Measurements from ENCODE around the gene SRP14.

The SRP14 gene

GRCh38 chr15:40067921-40068624 lies 29.1 kb upstream of the SRP14 start:
- DNase-seq: no peak

- DNase-seq: no peak
Observed at GRCh38 chr15:40066589-40066988, 27.6 kb upstream of the SRP14 start.

GRCh38 chr15:40065166-40065565 lies 26.2 kb upstream of the SRP14 start:
- DNase-seq: no peak

GRCh38 chr15:40064231-40064894 lies 25.4 kb upstream of the SRP14 start:
- DNase-seq: no peak

- DNase-seq: no peak
Observed at GRCh38 chr15:40063563-40064011, 24.6 kb upstream of the SRP14 start.

- no peak for DNase-seq
Observed at GRCh38 chr15:40062816-40063562, 24.0 kb upstream of the SRP14 start.

GRCh38 chr15:40061212-40061901 lies 22.4 kb upstream of the SRP14 start:
- no peak for DNase-seq

GRCh38 chr15:40060236-40060961 lies 21.4 kb upstream of the SRP14 start:
- DNase-seq: no peak

GRCh38 chr15:40059821-40060220 lies 20.8 kb upstream of the SRP14 start:
- no peak for DNase-seq

GRCh38 chr15:40058476-40059140 lies 19.6 kb upstream of the SRP14 start:
- peak in 1 of 2 experiments; percentile 30 for DNase-seq

GRCh38 chr15:40055576-40056293 lies 16.8 kb upstream of the SRP14 start:
- DNase-seq: no peak

GRCh38 chr15:40054855-40055575 lies 16.0 kb upstream of the SRP14 start:
- no peak for DNase-seq

GRCh38 chr15:40054605-40054854 lies 15.5 kb upstream of the SRP14 start:
- no peak for DNase-seq

- DNase-seq: no peak
Observed at GRCh38 chr15:40053831-40054604, 15.0 kb upstream of the SRP14 start.

GRCh38 chr15:40053079-40053830 lies 14.3 kb upstream of the SRP14 start:
- no peak for DNase-seq

GRCh38 chr15:40052604-40053003 lies 13.6 kb upstream of the SRP14 start:
- DNase-seq: no peak

GRCh38 chr15:40051616-40052415 lies 12.8 kb upstream of the SRP14 start:
- DNase-seq: no peak

GRCh38 chr15:40050788-40051470 lies 11.9 kb upstream of the SRP14 start:
- DNase-seq: no peak
